SK-N-SH (cell line): Measurements from ENCODE around the gene MROH2A. TPM values are rescaled to one million over a fixed set of nuclear protein-coding genes. Genes with fewer than 3 reads are reported as not detected.

Source experiments
- CTCF ChIA-PET: fragments of 300-600, 350-600 bp; formaldehyde crosslinking; extraction: SDS; loops from one replicate; lab custom pipeline; 2021; lab: Yijun Ruan, JAX
- POLR2A ChIA-PET: fragments of 350-600 bp; sonication (Branson Sonifier 250); formaldehyde crosslinking; extraction: SDS; loops from one replicate; lab custom pipeline; 2020; ENCODE audit warnings: antibody characterized with exemption, inconsistent platforms; lab: Yijun Ruan, JAX
- DNase-seq: peaks from one replicate; pipeline ENCODE4 v3.0.0; 2012
- H2AFZ ChIP-seq: fragments of 200-600 bp; sonication (generic); 2 replicates; pipeline ENCODE4 v1.8.1; 2016; ENCODE audit warnings: antibody characterized with exemption, mild to moderate bottlenecking, low read depth
- H3F3A ChIP-seq: fragments of 200-600 bp; sonication (generic); replicated peaks from 2 replicates; pipeline ENCODE3; 2016; ENCODE audit warnings: antibody characterized with exemption, mild to moderate bottlenecking; ENCODE audit not compliant: insufficient read depth
- H3K27ac ChIP-seq, 2 experiments: fragments of 200-500 bp in 1 of 2; fragments of 200-600 bp in 1 of 2; sonication (Bioruptor generic) in 1 of 2; sonication (generic), shearing (Covaris generic) in 1 of 2; 2 replicates each; pipeline versions ENCODE4 v1.5.1 to v1.6.1; 2014 to 2016; ENCODE audit warnings: low read depth in 2 of 2, inconsistent platforms in 1 of 2, low read length in 1 of 2, mild to moderate bottlenecking in 1 of 2, mixed read lengths in 1 of 2
- H3K27me3 ChIP-seq: fragments of 200-600 bp; sonication (generic), shearing (Covaris generic); 2 replicates; pipeline ENCODE4 v1.6.1; 2016; ENCODE audit warnings: mixed run types; ENCODE audit not compliant: insufficient read depth
- H3K36me3 ChIP-seq, 2 experiments: fragments of 200-500 bp in 1 of 2; fragments of 200-600 bp in 1 of 2; sonication (Bioruptor generic) in 1 of 2; sonication (generic) in 1 of 2; replicated peaks in 1 of 2; 2 replicates each; pipeline versions ENCODE3 to v1.5.1; 2014 to 2016; ENCODE audit warnings: low read length in 1 of 2, mild to moderate bottlenecking in 1 of 2; ENCODE audit not compliant: insufficient read depth in 2 of 2, control insufficient read depth in 1 of 2
- H3K4me1 ChIP-seq, 2 experiments: fragments of 200-500 bp in 1 of 2; fragments of 200-600 bp in 1 of 2; sonication (Bioruptor generic) in 1 of 2; sonication (generic), shearing (Covaris generic) in 1 of 2; 2 replicates each; pipeline versions ENCODE4 v1.5.1 to v1.6.1; 2014 to 2016; ENCODE audit warnings: low read depth in 1 of 2, low read length in 1 of 2, mixed run types in 1 of 2; ENCODE audit not compliant: insufficient read depth in 2 of 2, control insufficient read depth in 1 of 2
- H3K4me2 ChIP-seq: fragments of 200-600 bp; sonication (generic), shearing (Covaris generic); 2 replicates; pipeline ENCODE4 v1.6.1; 2017; ENCODE audit warnings: mixed run types
- H3K4me3 ChIP-seq, 2 experiments: fragments of 200-500 bp in 1 of 2; fragments of 200-600 bp in 1 of 2; sonication (Bioruptor generic) in 1 of 2; sonication (generic), shearing (Covaris generic) in 1 of 2; 2 replicates each; pipeline versions ENCODE4 v1.5.1 to v1.8.1; 2014 to 2016; ENCODE audit warnings: low read depth in 2 of 2, inconsistent platforms in 1 of 2, low read length in 1 of 2, mild to moderate bottlenecking in 1 of 2, mixed read lengths in 1 of 2, moderate library complexity in 1 of 2
- H3K79me2 ChIP-seq: fragments of 200-600 bp; sonication (generic); 2 replicates; pipeline ENCODE4 v1.8.1; 2017; ENCODE audit warnings: mild to moderate bottlenecking; ENCODE audit not compliant: insufficient read depth
- H3K9ac ChIP-seq: fragments of 200-600 bp; sonication (generic); 2 replicates; pipeline ENCODE4 v1.6.1; 2017; ENCODE audit warnings: mixed run types
- H3K9me2 ChIP-seq: fragments of 200-600 bp; sonication (generic); 2 replicates; pipeline ENCODE4 v1.6.1; 2017; ENCODE audit warnings: mixed run types
- H3K9me3 ChIP-seq: fragments of 200-600 bp; sonication (generic); 2 replicates; pipeline ENCODE4 v1.6.1; 2017; ENCODE audit warnings: mixed run types, mild to moderate bottlenecking, moderate library complexity
- H4K20me1 ChIP-seq: fragments of 200-600 bp; sonication (generic); 2 replicates; pipeline ENCODE4 v1.6.1; 2017; ENCODE audit warnings: mild to moderate bottlenecking, mixed run types; ENCODE audit not compliant: insufficient read depth
- FOSL2 ChIP-seq: IDR thresholded peaks from 2 replicates; pipeline ENCODE4 v1.4.0; 2012; ENCODE audit warnings: low read depth, mild to moderate bottlenecking, moderate library complexity, borderline replicate concordance
- FOXJ3 ChIP-seq: sonication (generic); formaldehyde crosslinking; IDR thresholded peaks from 2 replicates; pipeline ENCODE4 v1.5.1; 2020; ENCODE audit warnings: mild to moderate bottlenecking, missing genetic modification reagents
- GABPA ChIP-seq: IDR thresholded peaks from 2 replicates; pipeline ENCODE4 v1.4.0; 2012; ENCODE audit warnings: low read depth, mild to moderate bottlenecking
- JUND ChIP-seq: IDR thresholded peaks from 2 replicates; pipeline ENCODE4 v1.4.0; 2012
- MEF2A ChIP-seq: IDR thresholded peaks from 2 replicates; pipeline ENCODE4 v1.4.0; 2012; ENCODE audit warnings: low read depth, borderline replicate concordance
- MXI1 ChIP-seq: IDR thresholded peaks from 2 replicates; pipeline ENCODE4 v1.6.1; 2012; ENCODE audit warnings: mild to moderate bottlenecking, low read depth, low read length, improper control_type of control experiment
- POLR2AphosphoS5 ChIP-seq: IDR thresholded peaks from 2 replicates; pipeline ENCODE4 v1.6.1; 2012; ENCODE audit warnings: low read depth, low read length
- RAD21 ChIP-seq: IDR thresholded peaks from 2 replicates; pipeline ENCODE4 v1.6.1; 2012; ENCODE audit warnings: mild to moderate bottlenecking, low read length
- RFX5 ChIP-seq: IDR thresholded peaks from 2 replicates; pipeline ENCODE4 v1.6.1; 2012; ENCODE audit warnings: mild to moderate bottlenecking, improper control_type of control experiment, low read length
- RXRA ChIP-seq: IDR thresholded peaks from 2 replicates; pipeline ENCODE4 v1.4.0; 2012; ENCODE audit warnings: low read depth, mild to moderate bottlenecking, borderline replicate concordance
- SIN3A ChIP-seq: IDR thresholded peaks from 2 replicates; pipeline ENCODE4 v1.6.1; 2012; ENCODE audit warnings: low read depth, mild to moderate bottlenecking, low read length, moderate library complexity, borderline replicate concordance
- TAF1 ChIP-seq: IDR thresholded peaks from 2 replicates; pipeline ENCODE4 v1.6.1; 2012; ENCODE audit warnings: low read depth, mild to moderate bottlenecking, low read length, moderate library complexity, borderline replicate concordance
- TEAD4 ChIP-seq: IDR thresholded peaks from 2 replicates; pipeline ENCODE4 v1.4.0; 2012; ENCODE audit warnings: mild to moderate bottlenecking, borderline replicate concordance; ENCODE audit not compliant: insufficient read depth
- WGBS: methylation state at CpG from one replicate; pipeline ENCODE4 v1.1.6; 2017; ENCODE audit warnings: low lambda C conversion rate; 5-methylcytosine and 5-hydroxymethylcytosine counted together
- polyA plus RNA-seq, 3 experiments: library from polyadenylated mRNA; depleted of rRNA; stranded (reverse); fragments of >200 nt; gene quantifications; 2 replicates each; pipeline ENCODE4 v1.2.3, GENCODE V29; 2012
- TF ChIP-seq, protein P1 (sequence below): IDR thresholded peaks from 2 replicates; pipeline ENCODE4 v1.4.0; 2012; ENCODE audit warnings: low read depth, borderline replicate concordance
- TF ChIP-seq, protein P2 (sequence below): fragments of 150-350 bp; IDR thresholded peaks from 2 replicates; pipeline ENCODE4 v1.6.1; 2016; ENCODE audit warnings: mild to moderate bottlenecking, low read depth, low read length
- TF ChIP-seq, protein P3 (sequence below): IDR thresholded peaks from 2 replicates; pipeline ENCODE4 v1.4.0; 2012; ENCODE audit warnings: low read depth
- TF ChIP-seq, protein P4 (sequence below): fragments of 150-350 bp; IDR thresholded peaks from 2 replicates; pipeline ENCODE4 v1.6.1; 2017; ENCODE audit warnings: antibody characterized with exemption, low read length, low read depth, borderline replicate concordance

The MROH2A gene
- polyA plus RNA-seq, 1 of the 3 experiments (the other 2 are of a cell fraction) = 0.02 TPM

DNA sequence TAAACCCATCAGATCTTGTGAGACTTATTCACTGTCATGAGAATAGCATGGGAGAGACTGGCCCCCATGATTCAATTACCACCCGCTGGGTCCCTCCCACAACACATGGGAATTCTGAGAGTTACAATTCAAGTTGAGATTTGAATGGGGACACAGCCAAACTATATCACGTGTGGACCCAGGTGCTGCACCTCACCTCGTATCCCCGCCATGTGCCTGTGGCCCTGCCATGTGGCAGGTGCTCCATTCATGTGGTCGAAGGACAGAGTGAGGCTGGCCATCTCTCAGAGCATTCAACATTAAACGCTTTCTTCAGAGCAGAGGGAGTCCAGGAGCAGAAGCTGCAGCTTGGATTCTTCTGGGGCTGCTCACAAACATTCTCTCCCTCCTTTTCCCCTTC lies 32.3 kb downstream of the MROH2A start:
- H4K20me1 ChIP-seq = no peaks in the 10 kb centered on the region
- no peak for TF ChIP-seq GABPA
- no peak for TF ChIP-seq SIN3A
- TF ChIP-seq, all 33 proteins: peak for 0
- Histone ChIP-seq H3K9me3 (no peaks in the 10 kb centered on the region; the same call in 1 of the 2 replicates), H3K4me2 (no peak overlapping the region), H3K9me2 (no peaks in the 10 kb centered on the region), H3K79me2 (no peaks in the 10 kb centered on the region), H3K27ac (no peak overlapping the region), H3F3A (no peaks in the 10 kb centered on the region), H2AFZ (no peak overlapping the region), H3K36me3 (no peaks in the 10 kb centered on the region), H3K9ac (no peak overlapping the region), H3K27me3 (no peaks in the 10 kb centered on the region; the same call in 1 of the 2 replicates), H3K4me3 (no peak overlapping the region), H3K4me1 (no peaks in the 10 kb centered on the region)
- ChIA-PET CTCF (no interaction called here), POLR2A (no interaction called here)
- WGBS = 54% methylated on average over 6 of the region's 6 CpGs
- no peak for DNase-seq

DNA sequence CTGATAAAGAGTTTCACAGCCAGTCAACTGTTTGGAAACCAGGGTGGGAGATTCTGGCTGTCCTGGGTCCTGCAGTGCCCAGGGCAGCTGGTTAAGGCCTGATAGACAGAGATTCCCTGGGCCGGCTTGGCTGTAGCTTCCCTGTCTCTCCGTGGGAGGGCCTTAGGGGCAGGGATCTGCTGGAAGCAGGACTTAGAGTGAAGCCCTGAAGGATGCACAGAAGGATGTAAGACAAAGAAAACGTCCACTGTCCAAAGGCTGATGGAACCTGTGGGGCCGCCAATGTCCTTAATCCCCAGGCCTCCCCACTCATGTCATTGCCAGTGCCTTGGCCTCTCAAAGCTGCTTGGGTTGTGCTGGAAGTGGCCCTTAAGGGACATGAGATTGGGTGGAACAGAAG lies 33.0 kb downstream of the MROH2A start:
- Histone ChIP-seq H3K27me3 (no peaks in the 10 kb centered on the region; the same call in 1 of the 2 replicates), H3F3A (no peaks in the 10 kb centered on the region), H3K9me2 (no peaks in the 10 kb centered on the region), H2AFZ (no peak overlapping the region), H3K9me3 (no peaks in the 10 kb centered on the region; the same call in 1 of the 2 replicates), H3K4me3 (no peak overlapping the region), H3K79me2 (no peaks in the 10 kb centered on the region), H3K9ac (no peak overlapping the region), H3K27ac (no peak overlapping the region), H3K36me3 (no peaks in the 10 kb centered on the region), H3K4me1 (no peaks in the 10 kb centered on the region), H4K20me1 (no peaks in the 10 kb centered on the region), H3K4me2 (no peak overlapping the region)
- TF ChIP-seq, protein P1, sequence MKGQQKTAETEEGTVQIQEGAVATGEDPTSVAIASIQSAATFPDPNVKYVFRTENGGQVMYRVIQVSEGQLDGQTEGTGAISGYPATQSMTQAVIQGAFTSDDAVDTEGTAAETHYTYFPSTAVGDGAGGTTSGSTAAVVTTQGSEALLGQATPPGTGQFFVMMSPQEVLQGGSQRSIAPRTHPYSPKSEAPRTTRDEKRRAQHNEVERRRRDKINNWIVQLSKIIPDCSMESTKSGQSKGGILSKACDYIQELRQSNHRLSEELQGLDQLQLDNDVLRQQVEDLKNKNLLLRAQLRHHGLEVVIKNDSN = no peak
- TF ChIP-seq RFX5 (no peak), MXI1 (no peak), TEAD4 (no peak)
- ChIA-PET POLR2A (no interaction called here), CTCF (no interaction called here)
- whole genome bisulfite sequencing = 66% methylated on average over 3 of the region's 4 CpGs
- no peak for DNase-seq

DNA sequence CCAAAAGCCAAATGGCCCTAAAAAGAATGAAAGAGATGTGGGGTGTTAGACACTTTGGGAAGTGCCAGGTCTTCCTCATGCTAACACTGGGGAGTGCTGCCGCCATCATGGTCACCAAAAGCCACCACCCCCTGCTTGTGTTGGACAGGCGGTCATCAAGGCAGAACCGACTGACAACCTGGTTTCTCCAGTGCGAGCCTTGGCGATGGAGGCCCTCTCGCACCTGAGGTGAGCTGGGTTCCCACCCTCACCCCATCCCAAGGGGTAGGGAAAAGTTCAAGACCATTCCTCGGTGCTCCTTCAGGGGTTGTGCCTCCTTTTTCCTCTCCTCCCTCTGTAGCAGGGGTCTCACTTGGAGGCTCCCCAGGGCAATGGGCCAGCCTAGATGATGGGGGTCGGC lies 33.6 kb downstream of the MROH2A start:
- no peak for DNase-seq
- no peak overlapping the region for H3K9ac ChIP-seq
- ChIA-PET CTCF (no interaction called here), POLR2A (no interaction called here)
- no peaks in the 10 kb centered on the region; the same call in 1 of the 2 replicates for H3K27me3 ChIP-seq
- H3K36me3 ChIP-seq = no peaks in the 10 kb centered on the region
- H4K20me1 ChIP-seq = no peaks in the 10 kb centered on the region
- 14% methylated on average over 1 of the region's 8 CpGs for WGBS
- H3K27ac ChIP-seq = no peak overlapping the region
- no peak overlapping the region for H3K4me3 ChIP-seq
- H3F3A ChIP-seq = no peaks in the 10 kb centered on the region
- no peak overlapping the region for H2AFZ ChIP-seq
- no peaks in the 10 kb centered on the region for H3K9me2 ChIP-seq
- H3K4me2 ChIP-seq = no peak overlapping the region
- H3K79me2 ChIP-seq = no peaks in the 10 kb centered on the region
- no peaks in the 10 kb centered on the region for H3K9me3 ChIP-seq
- H3K4me1 ChIP-seq = peaks cover 0 to 3% of the 10 kb centered on the region in 2 experiments; a peak in 1 of 4 replicates
- TF ChIP-seq POLR2AphosphoS5 (no peak), FOSL2 (no peak), FOXJ3 (CRISPR knock-in tag) (no peak), RAD21 (no peak), RFX5 (no peak), JUND (no peak), GABPA (no peak), MEF2A (no peak), TAF1 (no peak), RXRA (no peak)
- TF ChIP-seq, protein P2, sequence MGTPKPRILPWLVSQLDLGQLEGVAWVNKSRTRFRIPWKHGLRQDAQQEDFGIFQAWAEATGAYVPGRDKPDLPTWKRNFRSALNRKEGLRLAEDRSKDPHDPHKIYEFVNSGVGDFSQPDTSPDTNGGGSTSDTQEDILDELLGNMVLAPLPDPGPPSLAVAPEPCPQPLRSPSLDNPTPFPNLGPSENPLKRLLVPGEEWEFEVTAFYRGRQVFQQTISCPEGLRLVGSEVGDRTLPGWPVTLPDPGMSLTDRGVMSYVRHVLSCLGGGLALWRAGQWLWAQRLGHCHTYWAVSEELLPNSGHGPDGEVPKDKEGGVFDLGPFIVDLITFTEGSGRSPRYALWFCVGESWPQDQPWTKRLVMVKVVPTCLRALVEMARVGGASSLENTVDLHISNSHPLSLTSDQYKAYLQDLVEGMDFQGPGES = no peak
- TF ChIP-seq, protein P3, sequence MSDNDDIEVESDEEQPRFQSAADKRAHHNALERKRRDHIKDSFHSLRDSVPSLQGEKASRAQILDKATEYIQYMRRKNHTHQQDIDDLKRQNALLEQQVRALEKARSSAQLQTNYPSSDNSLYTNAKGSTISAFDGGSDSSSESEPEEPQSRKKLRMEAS = no peak
- TF ChIP-seq, protein P4, sequence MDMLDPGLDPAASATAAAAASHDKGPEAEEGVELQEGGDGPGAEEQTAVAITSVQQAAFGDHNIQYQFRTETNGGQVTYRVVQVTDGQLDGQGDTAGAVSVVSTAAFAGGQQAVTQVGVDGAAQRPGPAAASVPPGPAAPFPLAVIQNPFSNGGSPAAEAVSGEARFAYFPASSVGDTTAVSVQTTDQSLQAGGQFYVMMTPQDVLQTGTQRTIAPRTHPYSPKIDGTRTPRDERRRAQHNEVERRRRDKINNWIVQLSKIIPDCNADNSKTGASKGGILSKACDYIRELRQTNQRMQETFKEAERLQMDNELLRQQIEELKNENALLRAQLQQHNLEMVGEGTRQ = no peak
- TF ChIP-seq, protein P1 = no peak
